ENCODE data around the gene ERN1.

GRCh38 chr17:64126918-64127317, 3.0 kb downstream of the ERN1 start:
- no peak for TF ChIP-seq CTCF (IDR thresholded peaks at IDR 0.05; ENCODE audit: poor library complexity)
- no peak for TF ChIP-seq EZH2 (IDR thresholded peaks at IDR 0.05; ENCODE audit: borderline replicate concordance)
